HG02571 (cell line): ENCODE measurements around the gene BRI3BP.

Experiments used
- ATAC-seq: cut with Tn5 transposase; IDR thresholded peaks from one replicate; pipeline ENCODE4 v1.9.1; 2021; ENCODE audit warnings: mild to moderate bottlenecking, moderate library complexity; ENCODE audit not compliant: unreplicated experiment

Gene BRI3BP, protein sequence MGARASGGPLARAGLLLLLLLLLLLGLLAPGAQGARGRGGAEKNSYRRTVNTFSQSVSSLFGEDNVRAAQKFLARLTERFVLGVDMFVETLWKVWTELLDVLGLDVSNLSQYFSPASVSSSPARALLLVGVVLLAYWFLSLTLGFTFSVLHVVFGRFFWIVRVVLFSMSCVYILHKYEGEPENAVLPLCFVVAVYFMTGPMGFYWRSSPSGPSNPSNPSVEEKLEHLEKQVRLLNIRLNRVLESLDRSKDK

DNA sequence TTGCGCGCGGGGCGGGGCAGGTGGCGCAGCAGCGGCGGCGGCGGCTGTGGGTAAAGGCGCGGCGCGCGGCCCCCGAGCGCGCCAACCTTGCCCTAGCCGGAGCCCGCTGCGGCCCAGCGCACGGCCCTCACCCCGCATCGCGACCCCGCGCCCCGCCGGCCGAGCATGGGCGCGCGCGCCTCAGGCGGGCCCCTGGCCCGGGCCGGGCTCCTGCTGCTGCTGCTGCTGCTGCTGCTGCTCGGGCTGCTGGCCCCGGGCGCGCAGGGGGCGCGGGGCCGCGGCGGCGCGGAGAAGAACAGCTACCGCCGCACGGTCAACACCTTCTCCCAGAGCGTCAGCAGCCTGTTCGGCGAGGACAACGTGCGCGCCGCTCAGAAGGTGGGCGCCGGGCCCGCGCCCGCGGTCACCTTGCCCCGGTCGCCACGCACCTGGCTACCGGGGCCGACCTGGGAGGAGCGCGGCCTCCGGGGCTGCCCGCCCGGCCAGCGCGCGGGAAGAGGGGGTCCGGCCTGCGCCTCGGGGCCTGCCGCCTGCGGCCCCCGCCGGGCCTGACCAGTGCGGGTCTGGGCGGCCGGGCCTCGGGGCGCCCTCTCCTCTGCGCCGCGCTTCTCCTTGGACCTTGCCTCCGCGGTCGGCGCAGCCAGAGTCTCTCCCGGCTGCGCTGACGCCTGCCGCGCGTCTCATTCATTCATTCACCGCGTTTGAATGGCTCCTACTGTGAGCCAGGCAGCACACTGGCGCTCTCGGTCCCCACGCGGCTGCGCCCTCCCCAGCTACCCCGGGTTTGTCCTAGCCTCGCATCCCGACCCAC, at the start of gene BRI3BP:
TSS of gene BRI3BP (plus strand) at position 20 of the 811 bp plus-strand sequence. CDS start at position 166, 146 bp downstream.
- ATAC-seq = peak; percentile 51

DNA sequence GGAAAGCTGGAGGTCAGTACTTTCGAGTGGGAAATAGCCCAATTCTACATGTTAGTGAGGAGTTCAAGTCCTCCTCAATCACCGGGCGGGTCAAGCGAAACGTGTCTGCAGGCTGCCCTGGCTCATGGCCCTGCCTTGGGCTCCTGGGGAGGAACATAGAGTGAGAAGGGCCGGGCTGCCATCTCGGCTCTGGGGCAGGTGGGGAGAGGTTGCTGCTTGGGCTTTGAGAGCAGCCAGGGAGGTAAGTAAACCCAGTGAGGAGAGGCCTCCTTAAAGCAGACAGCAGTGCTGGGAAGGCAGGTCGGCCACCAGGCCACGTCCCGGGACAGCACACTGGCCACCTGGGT, 47.0 kb upstream of the BRI3BP start:
- ATAC-seq = no peak

DNA sequence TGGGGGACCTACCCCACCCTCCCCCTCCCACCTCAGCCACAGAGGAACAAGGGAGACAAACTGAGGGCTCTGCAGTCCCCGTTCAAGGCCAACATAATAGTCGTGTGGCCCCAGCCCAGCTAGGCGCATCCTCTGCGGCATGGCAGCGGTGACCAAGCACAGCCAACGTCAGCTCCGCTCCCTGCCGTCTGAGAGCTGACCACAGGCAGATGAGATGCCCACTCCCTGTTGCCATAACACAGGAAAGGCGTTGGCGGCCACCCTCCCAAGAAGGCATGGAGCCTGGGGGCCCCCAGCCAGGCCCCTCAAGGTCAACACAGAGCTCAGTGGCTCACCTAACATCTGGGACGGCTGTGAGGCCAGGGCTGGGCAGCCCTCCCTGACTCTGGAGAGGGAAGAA, 46.4 kb upstream of the BRI3BP start:
- no peak for ATAC-seq

GRCh38 chr12:124947561-124948398, 45.7 kb upstream of the BRI3BP start:
- ATAC-seq = no peak

DNA sequence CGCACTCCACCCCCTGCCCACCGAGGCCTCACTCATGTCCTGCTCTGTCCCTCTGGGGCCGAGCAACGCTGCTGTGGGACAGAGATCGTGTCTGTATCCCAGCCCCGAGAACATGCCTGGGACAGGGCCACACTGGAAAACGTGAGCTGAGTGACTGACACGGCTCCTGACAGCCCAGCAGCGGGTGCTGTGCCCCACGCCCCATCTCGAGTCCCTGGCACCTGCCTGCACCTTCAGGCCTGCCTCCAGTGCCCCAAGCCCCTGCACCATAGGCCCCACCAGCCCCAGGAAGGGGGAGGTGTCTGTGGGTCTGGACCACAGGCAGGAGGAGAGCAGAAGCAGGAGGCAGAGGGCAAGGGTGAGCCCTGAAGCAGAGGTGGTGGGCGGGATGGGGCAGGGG, 44.4 kb upstream of the BRI3BP start:
- ATAC-seq = no peak

DNA sequence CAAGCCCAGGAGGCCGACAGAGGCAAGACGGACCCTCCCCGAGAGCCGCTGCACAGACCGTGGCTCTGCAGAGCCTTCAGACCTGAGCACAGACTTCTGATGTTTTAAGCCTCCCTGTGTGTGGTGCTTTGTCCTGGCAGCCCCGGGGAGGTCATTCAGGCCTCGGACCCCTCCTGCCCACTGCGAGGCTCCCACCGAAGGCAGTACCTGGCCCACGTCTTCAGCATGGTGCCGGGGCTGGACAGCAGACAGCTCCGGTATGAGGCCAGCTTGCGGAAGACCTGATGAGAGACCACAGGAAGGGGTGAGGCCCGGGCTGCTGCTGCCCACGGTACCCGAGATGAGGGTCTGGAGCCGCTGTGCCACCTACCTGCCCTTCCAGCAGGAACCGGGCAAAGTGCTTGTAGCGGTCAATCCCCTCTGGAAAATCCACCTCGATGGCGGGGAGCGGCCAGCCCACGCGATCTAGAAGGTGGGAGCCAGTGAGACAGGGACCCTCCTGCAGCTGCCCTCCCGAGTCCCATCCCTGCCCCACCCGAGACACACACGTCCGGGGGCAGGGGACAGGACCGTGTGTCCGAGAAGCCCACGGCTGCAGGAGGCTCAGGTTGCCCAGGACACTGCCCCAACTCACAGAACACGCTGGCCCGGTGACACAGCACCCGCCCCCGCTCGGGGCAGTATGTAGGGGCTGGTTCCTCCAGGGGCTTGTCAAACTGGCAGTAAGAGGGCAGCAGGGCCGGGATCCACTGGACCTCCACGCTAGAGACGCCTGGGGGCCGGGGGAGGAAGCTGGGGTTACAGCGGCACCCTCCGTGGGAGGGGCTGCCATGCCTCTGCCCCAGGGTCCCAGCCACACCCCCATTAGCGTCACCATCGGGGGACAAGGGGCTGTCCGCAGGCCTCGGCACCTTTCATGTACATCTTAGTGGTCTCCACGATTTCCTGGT, 43.4 kb upstream of the BRI3BP start:
- ATAC-seq = no peak

GRCh38 chr12:124952295-124952694, 41.1 kb upstream of the BRI3BP start:
- ATAC-seq = no peak

- no peak for ATAC-seq
Measured at GRCh38 chr12:124952801-124953200, 40.6 kb upstream of the BRI3BP start.

DNA sequence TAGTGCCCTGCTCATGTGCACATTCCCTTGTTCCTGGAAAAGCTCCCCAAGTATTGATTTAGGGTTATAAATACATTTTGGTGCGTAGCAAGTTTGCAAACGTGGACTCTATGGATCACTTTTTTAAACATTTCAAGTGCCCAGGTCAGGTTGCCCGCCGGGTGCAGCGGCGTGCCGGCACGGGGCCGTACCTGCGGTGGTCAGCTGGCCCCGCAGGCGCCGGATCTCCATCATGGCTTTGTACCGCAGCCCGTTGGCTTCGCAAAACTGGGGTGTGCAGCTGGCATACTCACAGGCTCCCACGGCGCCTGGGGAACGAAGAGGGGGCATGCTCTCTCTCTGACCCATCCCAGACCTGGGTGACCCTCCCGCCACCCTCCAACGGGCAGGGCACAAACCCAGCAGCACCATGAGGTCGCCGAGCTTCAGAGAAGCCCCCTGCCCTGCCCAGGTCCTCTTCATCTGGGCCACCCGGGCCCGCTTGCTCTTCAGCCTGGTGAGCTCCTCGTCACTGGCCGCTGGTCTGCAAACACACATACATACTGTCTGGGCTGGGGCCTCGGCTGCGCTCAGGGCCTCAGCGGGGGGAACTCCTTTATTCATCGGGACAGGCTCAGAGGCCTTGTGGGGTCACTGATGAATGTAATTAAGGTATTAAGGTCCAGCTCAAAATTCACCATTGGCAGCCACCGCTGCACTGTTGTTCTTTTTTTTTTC, 39.6 kb upstream of the BRI3BP start:
- ATAC-seq = no peak

DNA sequence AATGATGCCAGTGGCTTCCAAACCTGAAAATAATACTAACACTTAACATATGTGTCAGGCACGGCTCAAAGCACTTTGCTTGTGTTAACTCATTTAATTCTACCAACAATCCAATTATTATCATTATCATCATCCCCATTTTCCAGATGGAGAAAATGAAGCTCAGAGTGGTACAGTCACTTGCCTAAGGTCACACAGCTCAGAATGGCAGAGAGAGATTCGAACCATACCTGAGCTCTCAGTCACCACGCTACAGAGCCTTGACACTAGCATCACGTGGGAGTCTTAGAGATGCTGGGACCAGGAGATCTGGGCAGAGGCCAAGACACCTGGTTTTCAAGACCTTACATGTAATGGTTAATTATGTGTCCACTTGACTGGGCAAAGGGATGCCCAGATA, 38.7 kb upstream of the BRI3BP start:
- ATAC-seq = no peak

GRCh38 chr12:124956571-124956970, 36.9 kb upstream of the BRI3BP start:
- ATAC-seq = no peak

GRCh38 chr12:124961055-124961454, 32.4 kb upstream of the BRI3BP start:
- ATAC-seq = no peak

DNA sequence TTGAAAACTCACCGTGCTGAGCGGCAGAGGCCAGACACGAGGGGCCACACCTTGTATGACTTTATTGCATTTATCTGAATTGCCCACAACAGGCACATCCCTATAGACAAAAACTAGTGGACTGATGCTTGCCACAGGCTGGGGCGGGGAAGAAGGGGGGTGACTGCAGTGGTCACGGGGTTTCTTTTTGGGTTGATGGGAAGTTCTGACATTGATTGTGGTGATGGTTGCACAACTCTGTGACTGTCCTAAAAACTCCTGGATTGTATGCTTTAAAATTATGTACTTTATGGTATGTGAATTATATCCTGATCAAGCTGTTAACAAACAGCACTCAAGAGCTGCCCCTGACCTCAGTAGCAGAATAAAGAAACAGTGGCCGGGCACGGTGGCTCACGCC, 30.2 kb upstream of the BRI3BP start:
- ATAC-seq = no peak

- no peak for ATAC-seq
Measured at GRCh38 chr12:124964251-124964650, 29.2 kb upstream of the BRI3BP start.

GRCh38 chr12:124964836-124965462, 28.5 kb upstream of the BRI3BP start:
- ATAC-seq = no peak

- no peak for ATAC-seq
Measured at GRCh38 chr12:124967016-124967739, 26.3 kb upstream of the BRI3BP start.

- ATAC-seq = no peak
Measured at GRCh38 chr12:124968656-124969055, 24.8 kb upstream of the BRI3BP start.

DNA sequence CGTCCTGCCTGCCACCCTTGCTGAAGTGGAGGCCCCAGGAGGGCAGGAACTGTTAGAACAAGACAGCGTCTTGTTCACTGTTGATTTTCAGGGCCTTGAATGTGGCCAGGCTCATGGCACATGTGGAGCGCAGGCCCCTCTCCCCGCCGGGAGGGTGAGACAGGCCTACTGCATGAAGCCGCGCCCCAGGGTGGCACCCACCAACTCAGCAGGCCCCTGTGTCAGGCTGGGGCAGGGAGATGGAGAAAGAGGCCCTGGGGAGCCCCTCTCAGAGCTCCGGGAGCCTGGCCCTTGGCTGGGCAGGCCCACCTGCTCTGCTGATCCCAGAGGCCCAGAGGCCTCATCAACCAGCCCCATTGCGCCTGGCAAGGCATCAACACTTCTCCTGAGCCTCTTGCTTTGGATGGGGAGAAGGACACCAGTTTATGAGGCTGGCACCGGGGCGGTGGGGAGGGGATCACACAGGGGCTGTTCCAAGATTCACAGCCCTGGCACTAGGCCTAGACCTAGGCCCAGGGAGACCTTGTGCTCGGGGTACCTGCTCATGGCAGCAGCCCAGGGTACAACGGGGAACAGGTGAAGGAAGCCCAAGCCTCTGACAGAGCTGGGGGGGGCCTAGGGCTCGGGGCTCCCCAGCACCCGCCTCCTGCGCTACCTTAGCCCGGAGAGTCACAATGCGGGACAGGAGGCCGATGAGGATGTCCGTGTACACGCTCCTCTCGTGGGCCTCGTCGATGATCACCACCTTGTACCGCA, 22.6 kb upstream of the BRI3BP start:
- ATAC-seq = no peak
